H1 (cell line): ENCODE data around the gene DTL. TPM values are rescaled to one million over a fixed set of nuclear protein-coding genes. Genes with fewer than 3 reads are reported as not detected.

Source experiments
- CTCF ChIA-PET: fragments of 300-600 bp; sonication (Branson Sonifier 250); formaldehyde crosslinking; loops from one replicate; lab custom pipeline; 2021; ENCODE audit not compliant: partially characterized antibody; lab: Charles Lee
- POLR2A ChIA-PET: fragments of 300-600 bp; sonication (Branson Sonifier 250); formaldehyde crosslinking; loops from one replicate; lab custom pipeline; 2021; ENCODE audit warnings: inconsistent platforms; ENCODE audit not compliant: partially characterized antibody; lab: Charles Lee
- DNase-seq, 2 experiments: peaks; one replicate each; pipeline versions ENCODE4 v3.0.0 to v3.0.0-alpha.2; 2010 to 2022; ENCODE audit warnings: low spot score in 2 of 2, low read depth in 1 of 2, mixed read lengths in 1 of 2
- FAIRE-seq: peaks from 2 replicates; lab custom pipeline; 2011; peaks lifted over from hg19 to GRCh38; lab: Jason Lieb, UNC
- H2AFZ ChIP-seq: 2 replicates; pipeline ENCODE4 v1.8.1; 2012; ENCODE audit warnings: low read length, inconsistent platforms
- H2AK5ac ChIP-seq: 2 replicates; pipeline ENCODE4 v1.6.1; 2013; ENCODE audit warnings: low read depth, low read length
- H2BK120ac ChIP-seq: replicated peaks from 2 replicates; pipeline ENCODE3; 2013; ENCODE audit warnings: low read depth, low read length, inconsistent platforms
- H2BK12ac ChIP-seq: 2 replicates; pipeline ENCODE4 v1.6.1; 2013; ENCODE audit warnings: low read depth, low read length
- H2BK15ac ChIP-seq: 2 replicates; pipeline ENCODE4 v1.6.1; 2013; ENCODE audit warnings: low read length
- H2BK20ac ChIP-seq: 2 replicates; pipeline ENCODE4 v1.6.1; 2013; ENCODE audit warnings: low read length
- H2BK5ac ChIP-seq: 2 replicates; pipeline ENCODE4 v1.6.1; 2013; ENCODE audit warnings: low read depth, low read length
- H3K14ac ChIP-seq: 2 replicates; pipeline ENCODE4 v1.6.1; 2013; ENCODE audit warnings: inconsistent platforms; ENCODE audit not compliant: insufficient read length
- H3K18ac ChIP-seq: 2 replicates; pipeline ENCODE4 v1.6.1; 2013; ENCODE audit warnings: low read length; ENCODE audit errors: extremely low read depth
- H3K23ac ChIP-seq: 2 replicates; pipeline ENCODE4 v1.6.1; 2013; ENCODE audit warnings: inconsistent platforms; ENCODE audit not compliant: insufficient read length
- H3K23me2 ChIP-seq: 2 replicates; pipeline ENCODE4 v1.6.1; 2013; ENCODE audit warnings: low read depth, low read length
- H3K27ac ChIP-seq: 2 replicates; pipeline ENCODE4 v1.6.1; 2011; ENCODE audit warnings: low read depth, low read length, inconsistent platforms
- H3K27me3 ChIP-seq, 4 experiments: replicated peaks in 1 of 4; 1 replicate in 1 of 4; 2 replicates in 3 of 4; pipeline versions ENCODE4 v1.6.1 to v1.8.1; 2011 to 2013; ENCODE audit warnings: low read length in 3 of 4, mild to moderate bottlenecking in 3 of 4, inconsistent platforms in 2 of 4, mixed read lengths in 2 of 4, moderate library complexity in 1 of 4; ENCODE audit not compliant: control insufficient read depth in 3 of 4, insufficient read depth in 3 of 4; ENCODE audit errors: extremely low read depth in 1 of 4
- H3K36me3 ChIP-seq, 4 experiments: 2 replicates each; pipeline versions ENCODE4 v1.6.1 to v1.8.1; 2011 to 2013; ENCODE audit warnings: mild to moderate bottlenecking in 4 of 4, low read length in 3 of 4, moderate library complexity in 2 of 4, control low read depth in 1 of 4, inconsistent platforms in 1 of 4; ENCODE audit not compliant: insufficient read depth in 4 of 4, control insufficient read depth in 2 of 4
- H3K4ac ChIP-seq: replicated peaks from 2 replicates; pipeline ENCODE3; 2013; ENCODE audit warnings: low read length, low read depth, mixed read lengths, inconsistent platforms; ENCODE audit not compliant: insufficient read length
- H3K4me1 ChIP-seq, 4 experiments: replicated peaks in 1 of 4; 1 replicate in 1 of 4; 2 replicates in 3 of 4; pipeline versions ENCODE4 v1.6.1 to v1.8.1; 2011 to 2013; ENCODE audit warnings: low read length in 3 of 4, inconsistent platforms in 2 of 4, mixed read lengths in 1 of 4; ENCODE audit not compliant: insufficient read depth in 4 of 4, control insufficient read depth in 3 of 4
- H3K4me2 ChIP-seq, 2 experiments: 2 replicates each; pipeline versions ENCODE4 v1.6.1 to v1.8.1; 2011 to 2013; ENCODE audit warnings: low read depth in 2 of 2, low read length in 2 of 2, control low read depth in 1 of 2, inconsistent platforms in 1 of 2, mild to moderate bottlenecking in 1 of 2; ENCODE audit not compliant: insufficient read depth in 1 of 2
- H3K4me3 ChIP-seq, 4 experiments: fragments of 200-600, 300-600 bp in 1 of 4; sonication (generic), shearing (Covaris generic), sonication (Bioruptor Twin) in 1 of 4; 2 replicates each; pipeline versions ENCODE4 v1.5.1 to v1.8.1; 2011 to 2016; ENCODE audit warnings: low read length in 4 of 4, low read depth in 3 of 4, control low read depth in 2 of 4, inconsistent platforms in 2 of 4, mild to moderate bottlenecking in 2 of 4, mixed read lengths in 1 of 4, moderate library complexity in 1 of 4; ENCODE audit not compliant: insufficient read depth in 2 of 4; ENCODE audit errors: extremely low read depth in 1 of 4
- H3K56ac ChIP-seq: replicated peaks from 2 replicates; pipeline ENCODE3; 2013; ENCODE audit warnings: low read depth, mild to moderate bottlenecking, mixed read lengths, low read length, inconsistent platforms; ENCODE audit not compliant: insufficient read length
- H3K79me1 ChIP-seq: 2 replicates; pipeline ENCODE4 v1.6.1; 2013; ENCODE audit warnings: low read depth, low read length, control low read depth
- H3K79me2 ChIP-seq, 2 experiments: 2 replicates each; pipeline versions ENCODE4 v1.6.1 to v1.8.1; 2012 to 2013; ENCODE audit warnings: low read length in 2 of 2, mild to moderate bottlenecking in 2 of 2, inconsistent platforms in 1 of 2; ENCODE audit not compliant: insufficient read depth in 2 of 2, control insufficient read depth in 1 of 2
- H3K9ac ChIP-seq, 4 experiments: replicated peaks in 1 of 4; 1 replicate in 1 of 4; 2 replicates in 3 of 4; pipeline versions ENCODE4 v1.6.1 to v1.8.1; 2011 to 2013; ENCODE audit warnings: low read depth in 3 of 4, low read length in 3 of 4, control low read depth in 2 of 4, mild to moderate bottlenecking in 2 of 4, moderate library complexity in 2 of 4, inconsistent platforms in 1 of 4; ENCODE audit errors: extremely low read depth in 1 of 4
- H3K9me3 ChIP-seq, 2 experiments: 2 replicates each; pipeline versions ENCODE4 v1.6.1 to v1.8.1; 2012 to 2013; ENCODE audit warnings: mild to moderate bottlenecking in 2 of 2, moderate library complexity in 2 of 2, control low read depth in 1 of 2, inconsistent platforms in 1 of 2, low read depth in 1 of 2, low read length in 1 of 2, mixed read lengths in 1 of 2; ENCODE audit not compliant: insufficient read depth in 2 of 2
- H4K20me1 ChIP-seq, 2 experiments: replicated peaks in 1 of 2; 2 replicates each; pipeline versions ENCODE3 to v1.8.1; 2011 to 2013; ENCODE audit warnings: inconsistent platforms in 2 of 2, low read length in 2 of 2, mild to moderate bottlenecking in 1 of 2; ENCODE audit not compliant: insufficient read depth in 2 of 2, control insufficient read depth in 1 of 2
- H4K5ac ChIP-seq: 2 replicates; pipeline ENCODE4 v1.6.1; 2013; ENCODE audit warnings: low read length, low read depth, mixed read lengths, inconsistent platforms; ENCODE audit not compliant: insufficient read length
- H4K8ac ChIP-seq: 2 replicates; pipeline ENCODE4 v1.8.0; 2013; ENCODE audit warnings: mild to moderate bottlenecking, moderate library complexity, low read length, inconsistent platforms; ENCODE audit not compliant: insufficient read depth; ENCODE audit errors: extremely low read depth
- H4K91ac ChIP-seq: replicated peaks from 2 replicates; pipeline ENCODE3; 2013; ENCODE audit warnings: low read length, mixed read lengths, inconsistent platforms; ENCODE audit not compliant: insufficient read length
- CBX8 ChIP-seq: fragments of 300-800, 300-1000 bp; sonication (generic); IDR thresholded peaks from 2 replicates; pipeline ENCODE4 v1.7.1; 2016; ENCODE audit warnings: low read depth, low read length, borderline replicate concordance
- CEBPB ChIP-seq: IDR thresholded peaks from 2 replicates; pipeline ENCODE4 v1.6.1; 2012; ENCODE audit warnings: low read depth, low read length
- CREB1 ChIP-seq: IDR thresholded peaks from 2 replicates; pipeline ENCODE4 v1.6.1; 2012; ENCODE audit warnings: inconsistent platforms
- EZH2 ChIP-seq: fragments of 200-600 bp; sonication (generic); IDR thresholded peaks from 2 replicates; pipeline ENCODE4 v1.7.1; 2012; ENCODE audit warnings: low read depth, mild to moderate bottlenecking, moderate library complexity, low read length, inconsistent platforms; ENCODE audit not compliant: severe bottlenecking
- FOSL1 ChIP-seq: IDR thresholded peaks from 2 replicates; pipeline ENCODE4 v1.6.1; 2011; ENCODE audit warnings: mild to moderate bottlenecking, low read depth, low read length, moderate library complexity; ENCODE audit not compliant: insufficient read depth
- NRF1 ChIP-seq: IDR thresholded peaks from 2 replicates; pipeline ENCODE4 v1.6.1; 2011; ENCODE audit warnings: mild to moderate bottlenecking, low read depth, low read length, improper control_type of control experiment
- POLR2A ChIP-seq, 2 experiments: IDR thresholded peaks; 1 replicate in 1 of 2; 2 replicates in 1 of 2; pipeline ENCODE4 v1.6.1; 2011; ENCODE audit warnings: low read depth in 2 of 2, low read length in 2 of 2, mild to moderate bottlenecking in 2 of 2; ENCODE audit errors: control extremely low read depth in 1 of 2
- RNF2 ChIP-seq: fragments of 200-900, 300-1000 bp; sonication (generic); IDR thresholded peaks from 2 replicates; pipeline ENCODE4 v1.7.1; 2016; ENCODE audit warnings: borderline replicate concordance, low read depth, mild to moderate bottlenecking, antibody characterized with exemption, low read length; ENCODE audit not compliant: poor library complexity, severe bottlenecking; ENCODE audit errors: missing control alignments
- SIN3A ChIP-seq, 2 experiments: IDR thresholded peaks in 1 of 2; conservative IDR thresholded peaks in 1 of 2; 2 replicates each; pipeline ENCODE4 v1.6.1; 2011 to 2012; ENCODE audit warnings: low read length in 2 of 2, improper control_type of control experiment in 1 of 2, low read depth in 1 of 2, mild to moderate bottlenecking in 1 of 2
- USF2 ChIP-seq: IDR thresholded peaks from 2 replicates; pipeline ENCODE4 v1.6.1; 2011; ENCODE audit warnings: low read length, improper control_type of control experiment
- WGBS, 2 experiments: shearing (Covaris generic) in 1 of 2; methylation state at CpG; one replicate each; pipeline versions ENCODE4 v1.1.6 to v1.1.7; 2013 to 2015; ENCODE audit warnings: low lambda C conversion rate in 2 of 2, mixed read lengths in 2 of 2, inconsistent platforms in 1 of 2, low coverage in 1 of 2, missing lambda C conversion rate in 1 of 2; ENCODE audit not compliant: insufficient replicate concordance in 2 of 2, insufficient coverage in 1 of 2, insufficient read length in 1 of 2; ENCODE audit errors: extremely low coverage in 1 of 2, missing lambda C conversion rate in 1 of 2; 5-methylcytosine and 5-hydroxymethylcytosine counted together
- polyA plus RNA-seq, 7 experiments: library from polyadenylated mRNA; depleted of rRNA in 3 of 7; stranded (reverse) in 5 of 7; unstranded in 2 of 7; fragments of >200 nt in 5 of 7; fragments of 200-250 nt in 2 of 7; gene quantifications; 1 replicate in 5 of 7; 2 replicates in 1 of 7; 4 replicates in 1 of 7; pipeline versions ENCODE4 v1.2.1 to v1.2.3, GENCODE V29; 2011 to 2013; ENCODE audit warnings: missing spikeins in 2 of 7, mixed read lengths in 2 of 7
- total RNA-seq: library from RNA; stranded (reverse); fragmentation: NEBNext Ultra II Directional; extraction: Animal tissue kit (Norgen Biotek cat#: 25700); gene quantifications from 2 replicates; pipeline ENCODE4 v1.2.1, GENCODE V29; 2021

Gene DTL
- total and polyA plus RNA-seq, 2 of the 8 experiments (the other 6 are each of a cell fraction or from before 2014, with no cell fraction given) = 36.0 to 46.9 TPM

GRCh38 chr1:212040629-212041412 lies 5.3 kb downstream of the DTL start:
- H2BK5ac ChIP-seq = no peak overlapping the region
- H3K18ac ChIP-seq = no peak overlapping the region
- H4K20me1 ChIP-seq = peaks cover 5 to 16% of the 10 kb centered on the region in 2 experiments
- no peak overlapping the region for H3K14ac ChIP-seq
- H4K8ac ChIP-seq = no peak overlapping the region
- no peaks in the 10 kb centered on the region for H3K27me3 ChIP-seq
- H3K27ac ChIP-seq = no peak overlapping the region
- DNase-seq (no peak), FAIRE-seq (no peak)
- 89% methylated on average over 5 of the region's 5 CpGs; no CpG with 5 or more reads in 1 of the 2 experiments for WGBS, 2 experiments
- H2BK20ac ChIP-seq = no peak overlapping the region
- H3K79me1 ChIP-seq = peaks cover 3% of the 10 kb centered on the region
- POLR2A ChIA-PET = interaction anchor here (0.6 to 1.2 kb wide), 3 partner anchors 9 to 12 kb away, joined by 3 read pairs; no protein-coding TSS in a partner anchor
- H2AK5ac ChIP-seq = no peak overlapping the region
- no peak overlapping the region for H3K4ac ChIP-seq
- H3K79me2 ChIP-seq = peaks cover 18 to 89% of the 10 kb centered on the region in 2 experiments; a peak in 3 of 4 replicates
- 0 out of 2 replicates have a peak, but pooled peaks cover 1% of the 10 kb centered on the region for H3K23me2 ChIP-seq
- no peak overlapping the region for H3K56ac ChIP-seq
- no peaks in the 10 kb centered on the region for H3K9me3 ChIP-seq
- no peak overlapping the region for H2BK120ac ChIP-seq
- H3K9ac ChIP-seq = no peak overlapping the region
- peaks cover 0 to 51% (median 10%) of the 10 kb centered on the region in 4 experiments; a peak in 6 of 8 replicates for H3K36me3 ChIP-seq
- H3K4me2 ChIP-seq = no peak overlapping the region
- H4K5ac ChIP-seq = no peak overlapping the region
- CTCF ChIA-PET = interaction anchor here (0.6 to 3.5 kb wide), 9 partner anchors 8 to 398 kb away, joined by 3 to 14 read pairs (median 3); no protein-coding TSS in a partner anchor
- no peak overlapping the region for H2AFZ ChIP-seq
- H2BK15ac ChIP-seq = no peak overlapping the region
- no peak overlapping the region for H4K91ac ChIP-seq
- no peak overlapping the region for H2BK12ac ChIP-seq
- H3K4me1 ChIP-seq = peaks cover 0 to 3% (median 0%) of the 10 kb centered on the region in 4 experiments; a peak in 1 of 7 replicates
- H3K4me3 ChIP-seq = no peak overlapping the region
- no peak overlapping the region for H3K23ac ChIP-seq
- TF ChIP-seq CREB1 = no peak
- no peak for TF ChIP-seq POLR2A (IDR thresholded peaks at IDR 0.05; ENCODE audit: control extremely low read depth in 1 of 2, low read depth in 2 of 2, low read length in 2 of 2)
- TF ChIP-seq SIN3A (conservative IDR thresholded peaks at IDR 0.05 in 1 of 2, IDR thresholded peaks at IDR 0.05 in 1 of 2; ENCODE audit: low read depth in 1 of 2, low read length in 2 of 2) = no peak
- no peak for TF ChIP-seq CBX8
- no peak for TF ChIP-seq NRF1
- TF ChIP-seq CEBPB = no peak
- no peak for TF ChIP-seq USF2
- no peak for TF ChIP-seq FOSL1
- no peak for TF ChIP-seq EZH2
- TF ChIP-seq RNF2 = no peak
